Ishikawa (cell line): Measurements from ENCODE around the gene SLCO3A1.

Source experiments
- CEBPB ChIP-seq: IDR thresholded peaks from 2 replicates; pipeline ENCODE4 v1.6.1; 2012
- CREB1 ChIP-seq: IDR thresholded peaks from 2 replicates; pipeline ENCODE4 v1.6.1; 2012; ENCODE audit warnings: low read depth
- EGR1 ChIP-seq: IDR thresholded peaks from 2 replicates; pipeline ENCODE4 v1.6.1; 2012
- EP300 ChIP-seq: IDR thresholded peaks from 2 replicates; pipeline ENCODE4 v1.6.1; 2012; ENCODE audit warnings: borderline replicate concordance
- FOXM1 ChIP-seq: IDR thresholded peaks from 2 replicates; pipeline ENCODE4 v1.6.1; 2012; ENCODE audit warnings: low read depth, borderline replicate concordance
- NFIC ChIP-seq: IDR thresholded peaks from 2 replicates; pipeline ENCODE4 v1.6.1; 2012
- RAD21 ChIP-seq: IDR thresholded peaks from 2 replicates; pipeline ENCODE4 v1.6.1; 2012; ENCODE audit warnings: low read depth
- TAF1 ChIP-seq: IDR thresholded peaks from 2 replicates; pipeline ENCODE4 v1.6.1; 2012; ENCODE audit warnings: low read depth, mild to moderate bottlenecking
- TCF12 ChIP-seq: IDR thresholded peaks from 2 replicates; pipeline ENCODE4 v1.6.1; 2012; ENCODE audit warnings: low read depth
- TEAD4 ChIP-seq: IDR thresholded peaks from 2 replicates; pipeline ENCODE4 v1.6.1; 2012
- YY1 ChIP-seq: IDR thresholded peaks from 2 replicates; pipeline ENCODE4 v1.6.1; 2012; ENCODE audit warnings: low read depth
- ZBTB7A ChIP-seq: IDR thresholded peaks from 2 replicates; pipeline ENCODE4 v1.6.1; 2012; ENCODE audit warnings: low read depth
- TF ChIP-seq, protein P1 (sequence below): IDR thresholded peaks from 2 replicates; pipeline ENCODE4 v1.6.1; 2012; ENCODE audit warnings: low read depth, mild to moderate bottlenecking
- TF ChIP-seq, protein P2 (sequence below): IDR thresholded peaks from 2 replicates; pipeline ENCODE4 v1.6.1; 2012
- TF ChIP-seq, protein P3 (sequence below): IDR thresholded peaks from 2 replicates; pipeline ENCODE4 v1.6.1; 2012

SLCO3A1 gene

DNA sequence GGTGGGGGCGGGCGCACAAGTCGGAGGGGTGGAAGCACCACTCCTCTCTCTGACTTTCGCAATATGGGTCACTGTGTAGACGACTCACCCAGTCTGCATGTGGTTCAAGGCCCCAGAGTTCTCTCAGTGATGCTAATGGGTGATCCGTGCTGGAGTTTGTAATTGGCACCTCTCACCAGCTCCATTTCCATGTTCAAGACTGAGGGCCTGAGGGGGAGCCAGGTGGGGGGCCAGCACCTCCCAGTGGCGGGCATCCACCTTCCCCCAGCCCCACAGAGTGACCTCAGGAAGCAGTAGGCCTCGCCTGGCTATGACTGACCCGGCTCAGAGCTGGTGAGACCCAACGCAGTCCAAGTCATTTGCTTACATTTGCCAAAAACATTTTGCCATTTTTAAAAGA, 310.1 kb downstream of the SLCO3A1 start:
- TF ChIP-seq RAD21 (no peak), ZBTB7A (no peak), CEBPB (no peak), TAF1 (no peak)

DNA sequence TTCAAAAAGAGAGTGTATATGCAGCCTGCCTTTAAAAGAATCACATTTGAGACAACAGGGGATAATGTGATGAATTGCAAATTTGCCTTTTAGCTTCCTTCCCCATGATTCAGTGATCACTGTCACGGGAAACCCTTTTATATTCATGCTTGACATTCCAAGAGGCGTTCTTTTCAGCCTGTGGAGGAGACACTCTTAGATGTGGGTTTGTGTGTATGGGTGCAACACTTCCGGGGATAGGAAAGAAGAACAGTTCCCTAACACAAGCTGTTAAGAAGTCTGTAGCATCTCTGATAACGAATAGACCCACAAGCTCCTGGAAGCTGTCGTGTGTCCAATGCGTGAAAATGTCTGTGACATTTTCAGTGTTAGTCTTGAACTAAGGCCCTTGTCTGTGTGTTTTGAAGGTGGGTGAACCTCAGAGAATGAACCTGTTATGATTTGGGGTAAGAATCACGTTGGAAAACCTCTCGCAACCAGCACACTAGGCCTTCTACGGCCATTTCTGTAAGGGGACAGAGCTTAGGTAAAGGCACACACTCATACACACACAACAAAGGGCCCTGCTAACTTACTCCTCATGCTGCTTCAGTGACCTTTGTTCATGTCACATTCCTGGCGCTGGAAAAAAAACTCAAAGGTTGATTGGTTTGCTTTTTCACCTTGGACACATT, 311.0 kb downstream of the SLCO3A1 start:
- TF ChIP-seq RAD21 (no peak), ZBTB7A (no peak), CREB1 (no peak), TAF1 (no peak), TEAD4 (no peak), EP300 (no peak), EGR1 (no peak), NFIC (no peak), CEBPB (no peak), YY1 (no peak), FOXM1 (no peak), TCF12 (no peak)
- TF ChIP-seq, protein P1, sequence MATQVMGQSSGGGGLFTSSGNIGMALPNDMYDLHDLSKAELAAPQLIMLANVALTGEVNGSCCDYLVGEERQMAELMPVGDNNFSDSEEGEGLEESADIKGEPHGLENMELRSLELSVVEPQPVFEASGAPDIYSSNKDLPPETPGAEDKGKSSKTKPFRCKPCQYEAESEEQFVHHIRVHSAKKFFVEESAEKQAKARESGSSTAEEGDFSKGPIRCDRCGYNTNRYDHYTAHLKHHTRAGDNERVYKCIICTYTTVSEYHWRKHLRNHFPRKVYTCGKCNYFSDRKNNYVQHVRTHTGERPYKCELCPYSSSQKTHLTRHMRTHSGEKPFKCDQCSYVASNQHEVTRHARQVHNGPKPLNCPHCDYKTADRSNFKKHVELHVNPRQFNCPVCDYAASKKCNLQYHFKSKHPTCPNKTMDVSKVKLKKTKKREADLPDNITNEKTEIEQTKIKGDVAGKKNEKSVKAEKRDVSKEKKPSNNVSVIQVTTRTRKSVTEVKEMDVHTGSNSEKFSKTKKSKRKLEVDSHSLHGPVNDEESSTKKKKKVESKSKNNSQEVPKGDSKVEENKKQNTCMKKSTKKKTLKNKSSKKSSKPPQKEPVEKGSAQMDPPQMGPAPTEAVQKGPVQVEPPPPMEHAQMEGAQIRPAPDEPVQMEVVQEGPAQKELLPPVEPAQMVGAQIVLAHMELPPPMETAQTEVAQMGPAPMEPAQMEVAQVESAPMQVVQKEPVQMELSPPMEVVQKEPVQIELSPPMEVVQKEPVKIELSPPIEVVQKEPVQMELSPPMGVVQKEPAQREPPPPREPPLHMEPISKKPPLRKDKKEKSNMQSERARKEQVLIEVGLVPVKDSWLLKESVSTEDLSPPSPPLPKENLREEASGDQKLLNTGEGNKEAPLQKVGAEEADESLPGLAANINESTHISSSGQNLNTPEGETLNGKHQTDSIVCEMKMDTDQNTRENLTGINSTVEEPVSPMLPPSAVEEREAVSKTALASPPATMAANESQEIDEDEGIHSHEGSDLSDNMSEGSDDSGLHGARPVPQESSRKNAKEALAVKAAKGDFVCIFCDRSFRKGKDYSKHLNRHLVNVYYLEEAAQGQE: no peak
- TF ChIP-seq, protein P2, sequence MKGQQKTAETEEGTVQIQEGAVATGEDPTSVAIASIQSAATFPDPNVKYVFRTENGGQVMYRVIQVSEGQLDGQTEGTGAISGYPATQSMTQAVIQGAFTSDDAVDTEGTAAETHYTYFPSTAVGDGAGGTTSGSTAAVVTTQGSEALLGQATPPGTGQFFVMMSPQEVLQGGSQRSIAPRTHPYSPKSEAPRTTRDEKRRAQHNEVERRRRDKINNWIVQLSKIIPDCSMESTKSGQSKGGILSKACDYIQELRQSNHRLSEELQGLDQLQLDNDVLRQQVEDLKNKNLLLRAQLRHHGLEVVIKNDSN: no peak
- TF ChIP-seq, protein P3, sequence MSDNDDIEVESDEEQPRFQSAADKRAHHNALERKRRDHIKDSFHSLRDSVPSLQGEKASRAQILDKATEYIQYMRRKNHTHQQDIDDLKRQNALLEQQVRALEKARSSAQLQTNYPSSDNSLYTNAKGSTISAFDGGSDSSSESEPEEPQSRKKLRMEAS: no peak

DNA sequence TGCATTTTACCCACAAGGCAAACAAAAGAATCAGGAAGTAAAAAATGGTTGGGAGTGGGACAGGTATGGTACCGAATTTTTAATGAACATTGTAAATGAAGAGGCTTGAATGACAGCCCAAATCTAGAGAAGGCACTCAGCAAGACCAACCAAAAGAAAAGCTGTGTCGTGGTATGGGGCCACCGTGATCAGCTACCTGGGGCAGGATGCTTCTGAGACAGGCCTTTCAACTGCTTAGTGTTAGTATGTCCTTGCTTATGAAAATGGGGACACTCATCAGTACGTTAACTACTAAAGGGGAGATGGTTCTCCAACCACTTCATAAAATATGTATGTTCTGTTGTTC, 311.5 kb downstream of the SLCO3A1 start:
- no peak for TF ChIP-seq EP300
- no peak for TF ChIP-seq RAD21
- TF ChIP-seq, protein P3: no peak
- no peak for TF ChIP-seq FOXM1
- TF ChIP-seq ZBTB7A: no peak
- no peak for TF ChIP-seq TEAD4
- TF ChIP-seq, protein P2: no peak
- no peak for TF ChIP-seq CREB1
- TF ChIP-seq EGR1: no peak
- TF ChIP-seq, protein P1: no peak
- no peak for TF ChIP-seq CEBPB
- TF ChIP-seq TCF12: no peak
- no peak for TF ChIP-seq YY1
- TF ChIP-seq TAF1: no peak
- TF ChIP-seq NFIC: no peak

DNA sequence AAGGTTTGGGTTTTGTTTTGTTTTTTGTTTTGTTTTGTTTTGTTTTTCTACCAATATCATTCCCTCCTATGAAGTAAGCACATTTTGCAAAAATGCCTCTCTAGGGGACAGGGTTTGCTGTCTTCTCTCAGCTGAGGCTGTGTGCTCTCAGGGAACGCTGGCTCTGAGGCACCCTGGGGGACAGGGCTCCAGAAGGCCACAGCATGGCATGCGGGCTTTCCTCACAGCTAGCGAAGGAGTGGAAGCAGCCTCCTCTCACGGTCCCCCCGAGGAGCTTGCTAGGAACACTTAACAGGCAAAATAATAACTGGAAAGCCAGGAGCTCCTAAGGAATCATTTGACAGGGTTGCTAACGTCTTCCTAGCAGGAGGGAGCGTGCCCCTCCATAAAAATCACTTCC, 312.5 kb downstream of the SLCO3A1 start:
- TF ChIP-seq TEAD4 (no peak), RAD21 (no peak), EGR1 (no peak), FOXM1 (no peak), EP300 (no peak), TAF1 (no peak), NFIC (no peak), CEBPB (no peak), ZBTB7A (no peak), TCF12 (no peak), CREB1 (no peak), YY1 (no peak)
- TF ChIP-seq, protein P2: no peak
- TF ChIP-seq, protein P1: no peak
- TF ChIP-seq, protein P3: no peak
